GM23338 (cell line): Measurements from ENCODE around the gene MPND. TPM values are rescaled to one million over a fixed set of nuclear protein-coding genes. Genes with fewer than 3 reads are reported as not detected.

Experiments
- ATAC-seq: fragments of 200-7000 bp; cut with Tn5 transposase; 3 replicates; pipeline ENCODE4 v1.9.1; 2020
- DNase-seq: peaks from one replicate; pipeline ENCODE4 v3.0.0-alpha.2; 2015; ENCODE audit warnings: low spot score
- H2AFZ ChIP-seq: fragments of 200-600 bp; sonication (generic); 2 replicates; pipeline ENCODE4 v1.8.0; 2016; ENCODE audit warnings: antibody characterized with exemption, mild to moderate bottlenecking, moderate library complexity
- H3F3A ChIP-seq: fragments of 200-600 bp; sonication (generic); replicated peaks from 2 replicates; pipeline ENCODE4 v1.8.0; 2017; ENCODE audit warnings: antibody characterized with exemption, mixed run types, low read depth
- H3K27ac ChIP-seq: fragments of 200-600 bp; sonication (generic); 2 replicates; pipeline ENCODE4 v1.6.1; 2016; ENCODE audit warnings: low read depth
- H3K27me3 ChIP-seq: fragments of 200-600 bp; sonication (generic); 2 replicates; pipeline ENCODE4 v1.8.0; 2016; ENCODE audit warnings: mild to moderate bottlenecking, mixed run types, moderate library complexity; ENCODE audit not compliant: insufficient read depth
- H3K36me3 ChIP-seq: fragments of 200-600 bp; sonication (generic); 2 replicates; pipeline ENCODE4 v1.8.0; 2016; ENCODE audit warnings: mild to moderate bottlenecking; ENCODE audit not compliant: insufficient read depth
- H3K4me1 ChIP-seq: fragments of 200-600 bp; sonication (generic); 2 replicates; pipeline ENCODE4 v1.8.0; 2016; ENCODE audit warnings: mild to moderate bottlenecking, moderate library complexity; ENCODE audit not compliant: insufficient read depth
- H3K4me2 ChIP-seq: fragments of 200-600 bp; sonication (generic); 2 replicates; pipeline ENCODE4 v1.7.1; 2017; ENCODE audit warnings: mixed run types
- H3K4me3 ChIP-seq: fragments of 200-600 bp; sonication (generic); 2 replicates; pipeline ENCODE4 v1.6.1; 2016; ENCODE audit warnings: mixed run types
- H3K79me2 ChIP-seq: fragments of 200-600 bp; sonication (generic); replicated peaks from 2 replicates; pipeline ENCODE4 v1.8.0; 2017; ENCODE audit warnings: mild to moderate bottlenecking; ENCODE audit not compliant: insufficient read depth
- H3K9me2 ChIP-seq: fragments of 200-600 bp; sonication (generic); 2 replicates; pipeline ENCODE4 v1.8.0; 2017; ENCODE audit not compliant: insufficient read depth
- H4K20me1 ChIP-seq: fragments of 200-600 bp; sonication (generic); replicated peaks from 2 replicates; pipeline ENCODE4 v1.8.0; 2017; ENCODE audit warnings: mild to moderate bottlenecking; ENCODE audit not compliant: insufficient read depth
- H3K27ac Mint-ChIP-seq: 2 replicates; pipeline ENCODE4 v1.8.0; 2020; ENCODE audit warnings: inconsistent platforms, mild to moderate bottlenecking, moderate library complexity, mixed read lengths
- H3K27me3 Mint-ChIP-seq: 3 replicates; pipeline ENCODE4 v1.8.0; 2022; ENCODE audit warnings: low read depth, mild to moderate bottlenecking, moderate library complexity, mixed read lengths, inconsistent platforms; ENCODE audit not compliant: insufficient read depth, poor library complexity
- H3K36me3 Mint-ChIP-seq: 3 replicates; pipeline ENCODE4 v1.8.0; 2021; ENCODE audit warnings: low read depth, mild to moderate bottlenecking, inconsistent platforms, moderate library complexity, mixed read lengths
- H3K4me1 Mint-ChIP-seq: 3 replicates; pipeline ENCODE4 v1.8.0; 2020; ENCODE audit warnings: mild to moderate bottlenecking, inconsistent platforms, mixed read lengths
- H3K4me3 Mint-ChIP-seq: 3 replicates; pipeline ENCODE4 v1.8.0; 2021; ENCODE audit warnings: moderate library complexity, mild to moderate bottlenecking, inconsistent platforms, mixed read lengths
- H3K9me3 Mint-ChIP-seq: 3 replicates; pipeline ENCODE4 v1.8.0; 2020; ENCODE audit warnings: moderate library complexity, mild to moderate bottlenecking, inconsistent platforms, mixed read lengths
- ETS1 ChIP-seq: IDR thresholded peaks from 2 replicates; pipeline ENCODE4 v1.6.1; 2016; ENCODE audit warnings: antibody characterized with exemption
- POLR2AphosphoS5 ChIP-seq: IDR thresholded peaks from 2 replicates; pipeline ENCODE4 v1.6.1; 2016; ENCODE audit warnings: antibody characterized with exemption, low read depth
- ZNF114 ChIP-seq: fragments of 250-450 bp; sonication (Bioruptor Pico); IDR thresholded peaks from 2 replicates; pipeline ENCODE4 v1.5.0; 2020; ENCODE audit warnings: mild to moderate bottlenecking, moderate library complexity
- ZNF462 ChIP-seq: fragments of 250-450 bp; sonication (Bioruptor Pico); IDR thresholded peaks from 2 replicates; pipeline ENCODE4 v1.5.0; 2020; ENCODE audit warnings: mild to moderate bottlenecking, moderate library complexity
- polyA plus RNA-seq: library from polyadenylated mRNA; unstranded; fragments of >200 nt; fragmentation: Nextera tagmentation; extraction: Ambion mirVana; gene quantifications from 2 replicates; pipeline ENCODE4 v1.2.1, GENCODE V29; 2016
- total RNA-seq: library from RNA; depleted of rRNA; stranded (reverse); fragments of >200 nt; shearing (Covaris generic); gene quantifications from 2 replicates; pipeline ENCODE4 v1.2.3, GENCODE V29; 2014

MPND gene
- total and polyA plus RNA-seq, 2 experiments from 2014 or later: 11.8 to 15.6 TPM

GRCh38 chr19:4396949-4397783, 53.8 kb downstream of the MPND start:
- Mint-ChIP-seq H3K27me3 (peaks cover 8% of the 10 kb centered on the region), H3K9me3 (no peaks in the 10 kb centered on the region), H3K4me3 (peak overlapping the region; percentile 3; the same call in 1 of the 3 replicates), H3K36me3 (peaks cover 25% of the 10 kb centered on the region), H3K27ac (no peak overlapping the region), H3K4me1 (peaks cover 43% of the 10 kb centered on the region)
- Histone ChIP-seq H3K9me2 (no peaks in the 10 kb centered on the region), H3K79me2 (peaks cover 88% of the 10 kb centered on the region), H2AFZ (no peak overlapping the region), H3K27ac (peak overlapping the region; percentile 50; the same call in 1 of the 2 replicates), H4K20me1 (peaks cover 71% of the 10 kb centered on the region), H3K27me3 (no peaks in the 10 kb centered on the region), H3K4me1 (peaks cover 19% of the 10 kb centered on the region), H3K4me3 (no peak overlapping the region), H3K4me2 (no peak overlapping the region), H3F3A (peaks cover 5% of the 10 kb centered on the region; the same call in 1 of the 2 replicates), H3K36me3 (peaks cover 17% of the 10 kb centered on the region; the same call in 1 of the 2 replicates)
- no peak for TF ChIP-seq POLR2AphosphoS5
- TF ChIP-seq ZNF462: no peak
- no peak for TF ChIP-seq ETS1
- no peak for TF ChIP-seq ZNF114
- ATAC-seq: no peak
- no peak for DNase-seq
